GM12878 (cell line): Measurements from ENCODE around the gene ADAMTS1. TPM values are rescaled to one million over a fixed set of nuclear protein-coding genes. Genes with fewer than 3 reads are reported as not detected.
A peak's percentile ranks its signal among the peaks of the same experiment; 100 is the strongest.

Experiments used
- ATAC-seq: fragments of 200-7000 bp; cut with Tn5 transposase; 3 replicates; pipeline ENCODE4 v1.9.1; 2020; ENCODE audit warnings: mild to moderate bottlenecking, moderate library complexity
- BruUV-seq: library from RNA; stranded (reverse); fragments of 400-500 nt; replicated peaks from 2 replicates; lab custom pipeline; 2021; lab: Mats Ljungman, UMichigan
- CTCF ChIA-PET: fragments of 300-600 bp; sonication (Branson Sonifier 250); formaldehyde crosslinking; extraction: SDS; loops from one replicate; lab custom pipeline; 2021; ENCODE audit warnings: inconsistent platforms; lab: Yijun Ruan, JAX
- POLR2A ChIA-PET: fragments of 350-600 bp; formaldehyde crosslinking; extraction: SDS; loops from one replicate; lab custom pipeline; 2021; ENCODE audit warnings: inconsistent platforms; lab: Charles Lee
- RAD21 ChIA-PET: fragments of 300-600 bp; sonication (Branson Sonifier 250); formaldehyde crosslinking; loops from one replicate; lab custom pipeline; 2023; ENCODE audit warnings: antibody characterized with exemption; ENCODE audit not compliant: unreplicated experiment; lab: Charles Lee
- SMC1A ChIA-PET: fragments of 300-600 bp; sonication (Branson Sonifier 250); formaldehyde crosslinking; loops from one replicate; lab custom pipeline; 2023; ENCODE audit not compliant: unreplicated experiment, uncharacterized antibody; lab: Charles Lee
- DNase-seq: peaks from one replicate; pipeline ENCODE4 v3.0.0-alpha.2; 2011; ENCODE audit warnings: low read depth, low spot score
- FAIRE-seq: peaks from 3 replicates; lab custom pipeline; 2011; peaks lifted over from hg19 to GRCh38; lab: Jason Lieb, UNC
- H2AFZ ChIP-seq: 2 replicates; pipeline ENCODE4 v1.6.0; 2011; ENCODE audit warnings: low read depth, low read length, control low read depth; ENCODE audit not compliant: control insufficient read depth
- H3K27ac ChIP-seq: 2 replicates; pipeline ENCODE4 v1.5.1; 2011; ENCODE audit warnings: control low read depth; ENCODE audit not compliant: control insufficient read depth, insufficient read depth
- H3K27me3 ChIP-seq, 2 experiments: replicated peaks in 1 of 2; 2 replicates each; pipeline versions ENCODE4 v1.6.0 to v1.6.1; 2011; ENCODE audit warnings: low read length in 1 of 2; ENCODE audit not compliant: control insufficient read depth in 2 of 2, insufficient read depth in 2 of 2
- H3K36me3 ChIP-seq, 2 experiments: 2 replicates each; pipeline ENCODE4 v1.5.1; 2011; ENCODE audit warnings: low read length in 1 of 2; ENCODE audit not compliant: control insufficient read depth in 2 of 2, insufficient read depth in 2 of 2
- H3K4me1 ChIP-seq: 2 replicates; pipeline ENCODE4 v1.6.1; 2011; ENCODE audit warnings: mild to moderate bottlenecking, low read length, moderate library complexity, mixed read lengths; ENCODE audit not compliant: control insufficient read depth, insufficient read depth
- H3K4me2 ChIP-seq: 2 replicates; pipeline ENCODE4 v1.6.0; 2011; ENCODE audit warnings: control low read depth; ENCODE audit not compliant: control insufficient read depth, insufficient read depth
- H3K4me3 ChIP-seq: fragments of 200-600 bp; sonication (generic); 2 replicates; pipeline ENCODE4 v1.5.1; 2016
- H3K79me2 ChIP-seq: 2 replicates; pipeline ENCODE4 v1.6.0; 2011; ENCODE audit warnings: low read length; ENCODE audit not compliant: control insufficient read depth, insufficient read depth
- H3K9ac ChIP-seq: 2 replicates; pipeline ENCODE4 v1.8.0; 2011; ENCODE audit warnings: low read length, control low read depth, mixed read lengths; ENCODE audit not compliant: control insufficient read depth, insufficient read depth
- H3K9me3 ChIP-seq: replicated peaks from 3 replicates; pipeline ENCODE4 v1.5.1; 2011; ENCODE audit warnings: mild to moderate bottlenecking, low read length; ENCODE audit not compliant: control insufficient read depth, insufficient read depth
- H4K20me1 ChIP-seq: 2 replicates; pipeline ENCODE4 v1.6.0; 2011; ENCODE audit not compliant: control insufficient read depth, insufficient read depth
- ASH2L ChIP-seq: fragments of 300-600, 200-600 bp; sonication (generic); IDR thresholded peaks from 2 replicates; pipeline ENCODE4 v1.6.1; 2017; ENCODE audit warnings: low read depth, mild to moderate bottlenecking, borderline replicate concordance
- EED ChIP-seq: sonication (generic); IDR thresholded peaks from 2 replicates; pipeline ENCODE4 v1.6.1; 2016; ENCODE audit warnings: antibody characterized with exemption, low read depth
- EGR1 ChIP-seq, 2 experiments: IDR thresholded peaks; 1 replicate in 1 of 2; 2 replicates in 1 of 2; pipeline ENCODE4 v1.6.1; 2011 to 2012; ENCODE audit warnings: low read depth in 2 of 2, low read length in 2 of 2, borderline replicate concordance in 1 of 2, mild to moderate bottlenecking in 1 of 2, moderate library complexity in 1 of 2
- FOXK2 ChIP-seq: fragments of 450-650 bp; IDR thresholded peaks from 2 replicates; pipeline ENCODE4 v1.6.1; 2017; ENCODE audit warnings: mild to moderate bottlenecking, moderate library complexity
- IKZF1 ChIP-seq: fragments of 450-650 bp; conservative IDR thresholded peaks from 2 replicates; pipeline ENCODE4 v1.6.1; 2017; ENCODE audit warnings: antibody characterized with exemption, mild to moderate bottlenecking
- IKZF2 ChIP-seq, 2 experiments: fragments of 450-650 bp; IDR thresholded peaks; 2 replicates each; pipeline ENCODE4 v1.6.1; 2017; ENCODE audit warnings: mild to moderate bottlenecking in 2 of 2, moderate library complexity in 2 of 2
- NBN ChIP-seq: fragments of 450-650 bp; IDR thresholded peaks from 2 replicates; pipeline ENCODE4 v1.6.1; 2016
- NFYB ChIP-seq: IDR thresholded peaks from 2 replicates; pipeline ENCODE4 v1.6.1; 2011; ENCODE audit warnings: low read depth, mild to moderate bottlenecking, low read length, improper control_type of control experiment, moderate library complexity; ENCODE audit not compliant: insufficient read depth
- POLR2AphosphoS5 ChIP-seq: IDR thresholded peaks from 2 replicates; pipeline ENCODE4 v1.6.1; 2011; ENCODE audit warnings: mild to moderate bottlenecking, low read length, inconsistent platforms
- RAD21 ChIP-seq: IDR thresholded peaks from 2 replicates; pipeline ENCODE4 v1.6.1; 2011; ENCODE audit warnings: mild to moderate bottlenecking, low read depth, low read length, moderate library complexity; ENCODE audit not compliant: insufficient read depth
- RAD51 ChIP-seq: fragments of 450-650 bp; IDR thresholded peaks from 2 replicates; pipeline ENCODE4 v1.6.1; 2016; ENCODE audit warnings: moderate library complexity, mild to moderate bottlenecking, inconsistent platforms
- RFX5 ChIP-seq: IDR thresholded peaks from 2 replicates; pipeline ENCODE4 v1.6.1; 2011; ENCODE audit warnings: low read depth, low read length, improper control_type of control experiment
- SIX5 ChIP-seq: IDR thresholded peaks from 2 replicates; pipeline ENCODE4 v1.6.1; 2011; ENCODE audit warnings: mild to moderate bottlenecking, low read depth, low read length, moderate library complexity; ENCODE audit not compliant: severe bottlenecking
- SMC3 ChIP-seq: IDR thresholded peaks from 2 replicates; pipeline ENCODE4 v1.6.1; 2011; ENCODE audit warnings: low read length, improper control_type of control experiment, borderline replicate concordance
- TCF3 ChIP-seq: IDR thresholded peaks from 2 replicates; pipeline ENCODE4 v1.6.1; 2012; ENCODE audit warnings: low read depth, mild to moderate bottlenecking, low read length, borderline replicate concordance; ENCODE audit not compliant: insufficient read depth
- TCF7 ChIP-seq: IDR thresholded peaks from 2 replicates; pipeline ENCODE4 v1.6.1; 2014; ENCODE audit warnings: antibody characterized with exemption, borderline replicate concordance
- WGBS: methylation state at CpG from one replicate; pipeline ENCODE4 v1.1.6; 2016; ENCODE audit warnings: low lambda C conversion rate; ENCODE audit not compliant: insufficient replicate concordance, insufficient coverage; ENCODE audit errors: missing lambda C conversion rate; 5-methylcytosine and 5-hydroxymethylcytosine counted together
- in situ Hi-C: fragments of 300-500 bp; cut with MboI; formaldehyde crosslinking; loops from 9 replicates; pipeline ENCODE4 v1.14.3; 2018; ENCODE audit warnings: mixed read lengths
- intact Hi-C: fragments of 100-400 bp; cut with micrococcal nuclease; formaldehyde crosslinking; loops from one replicate; pipeline ENCODE4 v1.14.2; 2022; ENCODE audit not compliant: unreplicated experiment
- polyA plus RNA-seq, 11 experiments: library from polyadenylated mRNA; depleted of rRNA in 4 of 11; unstranded in 6 of 11; stranded (reverse) in 5 of 11; fragments of >200 nt; fragmentation: Nextera tagmentation in 4 of 11; fragmentation: Illumina TruSeq in 1 of 11; extraction: Ambion mirVana in 4 of 11; extraction: Trizol in 1 of 11; gene quantifications; 1 replicate in 1 of 11; 2 replicates in 10 of 11; pipeline versions ENCODE4 v1.2.1 to v1.2.3, GENCODE V29; 2011 to 2016; ENCODE audit warnings: inconsistent platforms in 2 of 11, missing spikeins in 2 of 11, low read depth in 1 of 11
- total RNA-seq, 4 experiments: library from RNA; depleted of rRNA in 3 of 4; stranded (reverse); fragments of >200 nt in 3 of 4; fragmentation: Illumina TruSeq in 1 of 4; extraction: Trizol in 1 of 4; gene quantifications; 2 replicates each; pipeline versions ENCODE4 v1.2.1 to v1.2.3, GENCODE V29; 2013 to 2021
- TF ChIP-seq, protein P1 (sequence below), 3 experiments: IDR thresholded peaks in 2 of 3; conservative IDR thresholded peaks in 1 of 3; 2 replicates each; pipeline ENCODE4 v1.5.1; 2011; ENCODE audit warnings: low read depth in 3 of 3, low read length in 3 of 3, mild to moderate bottlenecking in 3 of 3, control low read depth in 2 of 3, moderate library complexity in 2 of 3, inconsistent platforms in 1 of 3, mixed read lengths in 1 of 3; ENCODE audit not compliant: control insufficient read depth in 2 of 3, insufficient read depth in 1 of 3; ENCODE audit errors: extremely low read depth in 1 of 3
- TF ChIP-seq, protein P2 (sequence below): IDR thresholded peaks from 2 replicates; pipeline ENCODE4 v1.6.1; 2011; ENCODE audit warnings: low read depth, low read length, improper control_type of control experiment, borderline replicate concordance

Gene ADAMTS1
- total and polyA plus RNA-seq, 10 of the 15 experiments (the other 5 are each of a cell fraction or from before 2014, with no cell fraction given) = 0.06 to 0.21 (median 0.08) TPM; not detected in 6

DNA sequence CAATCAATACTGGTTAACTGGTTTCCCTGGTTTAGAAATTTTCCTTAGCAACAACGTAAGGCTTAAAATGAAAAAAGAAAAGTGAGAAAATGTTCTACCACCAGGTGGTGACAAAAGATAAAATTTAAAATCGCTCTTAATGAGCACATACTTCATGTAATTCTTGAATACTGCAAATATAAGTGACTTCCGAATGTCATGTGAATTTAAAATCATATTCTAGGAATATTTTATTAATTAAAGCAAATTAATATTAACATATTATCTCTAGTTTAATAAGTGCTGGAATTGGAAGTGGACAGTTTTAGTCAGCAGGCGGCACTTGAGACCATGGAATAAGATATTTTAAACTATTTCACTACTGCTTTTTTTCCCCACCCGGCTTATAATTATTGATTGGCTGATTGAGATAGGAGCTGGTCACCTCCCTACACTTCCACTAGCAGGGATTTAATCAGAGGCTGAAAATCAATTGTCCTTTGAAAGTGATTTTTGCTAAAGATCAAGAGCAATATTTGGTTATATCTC, 5.0 kb upstream of the ADAMTS1 start:
- no peak overlapping the region for H3K4me3 ChIP-seq
- H3K9me3 ChIP-seq = no peaks in the 10 kb centered on the region
- no TSS peak for BruUV-seq
- DNase-seq = peak; percentile 0
- no peak overlapping the region for H3K4me2 ChIP-seq
- POLR2A ChIA-PET = no interaction called here
- WGBS = 12% methylated on average over 5 of the region's 5 CpGs
- intact Hi-C loops = loop anchor here (1.0 kb wide), 1 partner anchor 851 kb away; no protein-coding TSS in a partner anchor
- no peaks in the 10 kb centered on the region for H3K36me3 ChIP-seq
- H3K27ac ChIP-seq = no peak overlapping the region
- H3K79me2 ChIP-seq = no peaks in the 10 kb centered on the region
- no peak overlapping the region for H2AFZ ChIP-seq
- RAD21 ChIA-PET = interaction anchor here (1.5 kb wide), 1 partner anchor 1895 kb away, joined by 8 read pairs; no protein-coding TSS in a partner anchor
- no peaks in the 10 kb centered on the region for H3K27me3 ChIP-seq
- H3K4me1 ChIP-seq = no peaks in the 10 kb centered on the region
- no peak for FAIRE-seq
- no peak overlapping the region for H3K9ac ChIP-seq
- H4K20me1 ChIP-seq = no peaks in the 10 kb centered on the region
- CTCF ChIA-PET = interaction anchor here (0.6 to 2.2 kb wide), 3 partner anchors 850 to 1895 kb away, joined by 3 to 21 read pairs (median 4); no protein-coding TSS in a partner anchor
- no peak for TF ChIP-seq IKZF1
- peak; percentile 39; the same call in 1 of the 2 replicates for TF ChIP-seq RFX5
- TF ChIP-seq, protein P1, sequence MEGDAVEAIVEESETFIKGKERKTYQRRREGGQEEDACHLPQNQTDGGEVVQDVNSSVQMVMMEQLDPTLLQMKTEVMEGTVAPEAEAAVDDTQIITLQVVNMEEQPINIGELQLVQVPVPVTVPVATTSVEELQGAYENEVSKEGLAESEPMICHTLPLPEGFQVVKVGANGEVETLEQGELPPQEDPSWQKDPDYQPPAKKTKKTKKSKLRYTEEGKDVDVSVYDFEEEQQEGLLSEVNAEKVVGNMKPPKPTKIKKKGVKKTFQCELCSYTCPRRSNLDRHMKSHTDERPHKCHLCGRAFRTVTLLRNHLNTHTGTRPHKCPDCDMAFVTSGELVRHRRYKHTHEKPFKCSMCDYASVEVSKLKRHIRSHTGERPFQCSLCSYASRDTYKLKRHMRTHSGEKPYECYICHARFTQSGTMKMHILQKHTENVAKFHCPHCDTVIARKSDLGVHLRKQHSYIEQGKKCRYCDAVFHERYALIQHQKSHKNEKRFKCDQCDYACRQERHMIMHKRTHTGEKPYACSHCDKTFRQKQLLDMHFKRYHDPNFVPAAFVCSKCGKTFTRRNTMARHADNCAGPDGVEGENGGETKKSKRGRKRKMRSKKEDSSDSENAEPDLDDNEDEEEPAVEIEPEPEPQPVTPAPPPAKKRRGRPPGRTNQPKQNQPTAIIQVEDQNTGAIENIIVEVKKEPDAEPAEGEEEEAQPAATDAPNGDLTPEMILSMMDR (IDR thresholded peaks at IDR 0.05 in 2 of 3, conservative IDR thresholded peaks at IDR 0.05 in 1 of 3; ENCODE audit: control insufficient read depth in 2 of 3, extremely low read depth in 1 of 3, insufficient read depth in 1 of 3, low read depth in 3 of 3, low read length in 3 of 3) = peak; percentile 8 to 33 (median 11); a peak in 3 of 6 replicates
- no peak for TF ChIP-seq NFYB
- no peak for TF ChIP-seq FOXK2
- TF ChIP-seq IKZF2 (IDR thresholded peaks at IDR 0.05) = no peak
- TF ChIP-seq RAD21 = peak; percentile 39
- no peak for TF ChIP-seq RAD51
- TF ChIP-seq SMC3 = peak; percentile 46; the same call in 1 of the 2 replicates
- TF ChIP-seq TCF3 = no peak
- TF ChIP-seq EGR1 (IDR thresholded peaks at IDR 0.05; ENCODE audit: borderline replicate concordance in 1 of 2, low read depth in 2 of 2, low read length in 2 of 2) = no peak
- TF ChIP-seq SIX5 = no peak
- TF ChIP-seq ASH2L = no peak
- no peak for TF ChIP-seq NBN
- TF ChIP-seq, protein P2, sequence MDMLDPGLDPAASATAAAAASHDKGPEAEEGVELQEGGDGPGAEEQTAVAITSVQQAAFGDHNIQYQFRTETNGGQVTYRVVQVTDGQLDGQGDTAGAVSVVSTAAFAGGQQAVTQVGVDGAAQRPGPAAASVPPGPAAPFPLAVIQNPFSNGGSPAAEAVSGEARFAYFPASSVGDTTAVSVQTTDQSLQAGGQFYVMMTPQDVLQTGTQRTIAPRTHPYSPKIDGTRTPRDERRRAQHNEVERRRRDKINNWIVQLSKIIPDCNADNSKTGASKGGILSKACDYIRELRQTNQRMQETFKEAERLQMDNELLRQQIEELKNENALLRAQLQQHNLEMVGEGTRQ = no peak
- TF ChIP-seq TCF7 = no peak
- TF ChIP-seq POLR2AphosphoS5 = no peak
- no peak for TF ChIP-seq EED
- in situ Hi-C loops = loop anchor here (10.0 kb wide), 1 partner anchor 855 kb away; no protein-coding TSS in a partner anchor
- SMC1A ChIA-PET = interaction anchor here (1.6 kb wide), 1 partner anchor 1895 kb away, joined by 8 read pairs; no protein-coding TSS in a partner anchor
- ATAC-seq = peak; percentile 40; the same call in 2 of the 3 replicates
